ENCODE results near the gene SLC66A1. TPM values are rescaled to one million over a fixed set of nuclear protein-coding genes. Genes with fewer than 3 reads are reported as not detected.
A peak's percentile ranks its signal among the peaks of the same experiment; 100 is the strongest.

SLC66A1 gene
- total and polyA plus RNA-seq, 9 of the 15 experiments (the other 6 are each of a cell fraction or from before 2014, with no cell fraction given) = 1.2 to 40.8 (median 18.6) TPM

DNA sequence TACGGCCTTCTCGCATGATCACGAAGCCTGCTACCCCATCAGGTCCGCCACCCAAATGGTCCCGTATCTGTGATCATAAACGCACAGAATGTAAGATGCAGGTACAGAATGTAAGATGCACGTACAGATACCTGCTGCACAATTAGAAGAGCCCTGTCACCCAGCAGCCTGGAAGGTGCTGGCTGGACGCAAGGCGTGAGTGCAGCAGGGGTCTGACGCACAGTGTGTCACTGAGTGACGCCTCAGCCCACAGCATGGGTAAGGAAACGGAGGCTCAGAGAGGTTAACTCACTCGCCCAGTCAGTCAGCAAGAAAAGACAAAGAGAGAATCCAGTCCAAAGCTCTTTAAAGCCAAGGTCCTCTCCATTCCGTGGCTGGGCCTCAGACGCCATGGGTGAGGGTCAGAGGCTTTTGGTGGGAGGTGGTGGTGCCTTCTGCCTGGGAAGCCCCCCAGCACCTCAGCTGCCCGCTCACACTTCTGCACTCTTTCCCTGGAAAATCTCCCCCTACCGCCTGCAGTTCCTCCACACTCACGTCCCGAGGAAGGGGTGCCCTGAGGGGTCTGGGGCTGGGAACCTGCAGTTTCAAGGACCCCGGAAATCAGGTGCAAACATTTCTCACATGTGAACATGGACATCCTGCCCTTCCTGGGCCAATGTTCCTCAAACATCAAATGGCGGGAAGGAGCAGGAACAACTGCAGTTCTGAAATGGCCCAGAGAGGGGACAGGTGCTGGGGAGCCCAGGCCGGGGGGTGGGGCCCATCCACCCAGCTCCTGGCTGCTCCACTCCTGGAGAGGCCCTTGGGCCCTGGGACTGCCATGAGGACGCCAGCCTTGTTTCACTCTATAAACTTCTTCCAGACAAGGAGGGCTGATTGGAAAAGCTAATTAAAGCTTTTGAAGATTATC, 59.4 kb downstream of the SLC66A1 start:
- no peak overlapping the region for H2AFZ ChIP-seq (ENCODE audit: low read depth, low read length)
- no peaks in the 10 kb centered on the region for H3K79me2 ChIP-seq (ENCODE audit: control insufficient read depth, insufficient read depth, low read length)
- BruUV-seq (replicated peaks) = no TSS peak
- H4K20me1 ChIP-seq (replicated peaks; ENCODE audit: control insufficient read depth, insufficient read depth, low read length) = peaks cover 12% of the 10 kb centered on the region
- H3K27me3 ChIP-seq (ENCODE audit: control insufficient read depth in 2 of 2, insufficient read depth in 2 of 2, low read length in 2 of 2) = no peaks in the 10 kb centered on the region
- H3K4me1 ChIP-seq (replicated peaks in 1 of 2; ENCODE audit: control insufficient read depth in 2 of 2, insufficient read depth in 2 of 2, low read length in 2 of 2) = peaks cover 0 to 11% of the 10 kb centered on the region in 2 experiments; a peak in 2 of 5 replicates
- ATAC-seq = no peak
- H3K9ac ChIP-seq (ENCODE audit: insufficient read depth in 1 of 2, low read depth in 2 of 2, low read length in 2 of 2) = 0 out of 4 replicates have a peak overlapping the region, but pooled peaks of 1 of the 2 experiments have one; percentile 28
- no peaks in the 10 kb centered on the region for H3K9me3 ChIP-seq (replicated peaks; ENCODE audit: control insufficient read depth, insufficient read depth, low read depth, low read length)
- no peak for FAIRE-seq
- ChIA-PET POLR2A (no interaction called here), CTCF (ENCODE audit: low intra/inter-chr PET ratio) (no interaction called here)
- intact Hi-C loops (cut with micrococcal nuclease) (no loop called here), in situ Hi-C loops (cut with MboI) (no loop called here)
- TF ChIP-seq RBM15 (IDR thresholded peaks at IDR 0.05; ENCODE audit: insufficient read depth, low read length) (no peak), SOX6 (IDR thresholded peaks at IDR 0.05) (no peak), CSDE1 (IDR thresholded peaks at IDR 0.05) (no peak), FOXM1 (IDR thresholded peaks at IDR 0.05; ENCODE audit: low read depth) (no peak), FOXM1 (CRISPR knock-in tag; IDR thresholded peaks at IDR 0.05; ENCODE audit: low read depth) (no peak), RAD51 (IDR thresholded peaks at IDR 0.05; ENCODE audit: borderline replicate concordance, low read depth) (no peak), SETDB1 (IDR thresholded peaks at IDR 0.05; ENCODE audit: low read length) (no peak), YY1 (IDR thresholded peaks at IDR 0.05; ENCODE audit: borderline replicate concordance in 1 of 3, control insufficient read depth in 1 of 3, extremely low read depth in 1 of 3, insufficient read depth in 3 of 3, insufficient read length in 1 of 3, insufficient replicate concordance in 2 of 3, low read depth in 1 of 3, low read length in 2 of 3) (no peak), MAZ (CRISPR knock-in tag; conservative IDR thresholded peaks at IDR 0.05 in 1 of 2, IDR thresholded peaks at IDR 0.05 in 1 of 2) (no peak)
- TF ChIP-seq, protein P1, sequence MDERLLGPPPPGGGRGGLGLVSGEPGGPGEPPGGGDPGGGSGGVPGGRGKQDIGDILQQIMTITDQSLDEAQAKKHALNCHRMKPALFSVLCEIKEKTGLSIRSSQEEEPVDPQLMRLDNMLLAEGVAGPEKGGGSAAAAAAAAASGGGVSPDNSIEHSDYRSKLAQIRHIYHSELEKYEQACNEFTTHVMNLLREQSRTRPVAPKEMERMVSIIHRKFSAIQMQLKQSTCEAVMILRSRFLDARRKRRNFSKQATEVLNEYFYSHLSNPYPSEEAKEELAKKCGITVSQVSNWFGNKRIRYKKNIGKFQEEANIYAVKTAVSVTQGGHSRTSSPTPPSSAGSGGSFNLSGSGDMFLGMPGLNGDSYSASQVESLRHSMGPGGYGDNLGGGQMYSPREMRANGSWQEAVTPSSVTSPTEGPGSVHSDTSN (CRISPR knock-in tag; IDR thresholded peaks at IDR 0.05; ENCODE audit: low read depth) = no peak
- TF ChIP-seq, protein P1 (tag; conservative IDR thresholded peaks at IDR 0.05; ENCODE audit: low read depth) = no peak
- TF ChIP-seq, protein P2, sequence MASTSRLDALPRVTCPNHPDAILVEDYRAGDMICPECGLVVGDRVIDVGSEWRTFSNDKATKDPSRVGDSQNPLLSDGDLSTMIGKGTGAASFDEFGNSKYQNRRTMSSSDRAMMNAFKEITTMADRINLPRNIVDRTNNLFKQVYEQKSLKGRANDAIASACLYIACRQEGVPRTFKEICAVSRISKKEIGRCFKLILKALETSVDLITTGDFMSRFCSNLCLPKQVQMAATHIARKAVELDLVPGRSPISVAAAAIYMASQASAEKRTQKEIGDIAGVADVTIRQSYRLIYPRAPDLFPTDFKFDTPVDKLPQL (IDR thresholded peaks at IDR 0.05; ENCODE audit: extremely low read depth, insufficient read length) = no peak
- TF ChIP-seq, protein P3, sequence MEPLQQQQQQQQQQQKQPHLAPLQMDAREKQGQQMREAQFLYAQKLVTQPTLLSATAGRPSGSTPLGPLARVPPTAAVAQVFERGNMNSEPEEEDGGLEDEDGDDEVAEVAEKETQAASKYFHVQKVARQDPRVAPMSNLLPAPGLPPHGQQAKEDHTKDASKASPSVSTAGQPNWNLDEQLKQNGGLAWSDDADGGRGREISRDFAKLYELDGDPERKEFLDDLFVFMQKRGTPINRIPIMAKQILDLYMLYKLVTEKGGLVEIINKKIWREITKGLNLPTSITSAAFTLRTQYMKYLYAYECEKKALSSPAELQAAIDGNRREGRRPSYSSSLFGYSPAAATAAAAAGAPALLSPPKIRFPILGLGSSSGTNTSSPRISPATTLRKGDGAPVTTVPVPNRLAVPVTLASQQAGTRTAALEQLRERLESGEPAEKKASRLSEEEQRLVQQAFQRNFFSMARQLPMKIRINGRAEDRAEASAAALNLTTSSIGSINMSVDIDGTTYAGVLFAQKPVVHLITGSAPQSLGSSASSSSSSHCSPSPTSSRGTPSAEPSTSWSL (CRISPR knock-in tag; IDR thresholded peaks at IDR 0.05; ENCODE audit: borderline replicate concordance) = no peak
- peaks cover 26% of the 10 kb centered on the region; the same call in 2 of the 3 replicates for H3K36me3 ChIP-seq (ENCODE audit: control insufficient read depth, insufficient read depth, low read length)
- H3K9me1 ChIP-seq (ENCODE audit: control insufficient read depth, insufficient read depth, low read length) = no peaks in the 10 kb centered on the region
- H3K4me2 ChIP-seq (ENCODE audit: insufficient read depth, low read length) = no peak overlapping the region
- no peak overlapping the region for H3K4me3 ChIP-seq
- H3K27ac ChIP-seq (ENCODE audit: extremely low read depth, low read depth, low read length) = no peak overlapping the region
- WGBS (ENCODE audit: insufficient coverage, low coverage, missing lambda C conversion rate) = 89% methylated on average over 22 of the region's 23 CpGs
- DNase-seq (ENCODE audit: extremely low read depth in 1 of 4, low spot score in 3 of 4) = no peak

Measured in K562 (cell line).